ENCODE results near the gene CLPTM1L.

CLPTM1L gene

DNA sequence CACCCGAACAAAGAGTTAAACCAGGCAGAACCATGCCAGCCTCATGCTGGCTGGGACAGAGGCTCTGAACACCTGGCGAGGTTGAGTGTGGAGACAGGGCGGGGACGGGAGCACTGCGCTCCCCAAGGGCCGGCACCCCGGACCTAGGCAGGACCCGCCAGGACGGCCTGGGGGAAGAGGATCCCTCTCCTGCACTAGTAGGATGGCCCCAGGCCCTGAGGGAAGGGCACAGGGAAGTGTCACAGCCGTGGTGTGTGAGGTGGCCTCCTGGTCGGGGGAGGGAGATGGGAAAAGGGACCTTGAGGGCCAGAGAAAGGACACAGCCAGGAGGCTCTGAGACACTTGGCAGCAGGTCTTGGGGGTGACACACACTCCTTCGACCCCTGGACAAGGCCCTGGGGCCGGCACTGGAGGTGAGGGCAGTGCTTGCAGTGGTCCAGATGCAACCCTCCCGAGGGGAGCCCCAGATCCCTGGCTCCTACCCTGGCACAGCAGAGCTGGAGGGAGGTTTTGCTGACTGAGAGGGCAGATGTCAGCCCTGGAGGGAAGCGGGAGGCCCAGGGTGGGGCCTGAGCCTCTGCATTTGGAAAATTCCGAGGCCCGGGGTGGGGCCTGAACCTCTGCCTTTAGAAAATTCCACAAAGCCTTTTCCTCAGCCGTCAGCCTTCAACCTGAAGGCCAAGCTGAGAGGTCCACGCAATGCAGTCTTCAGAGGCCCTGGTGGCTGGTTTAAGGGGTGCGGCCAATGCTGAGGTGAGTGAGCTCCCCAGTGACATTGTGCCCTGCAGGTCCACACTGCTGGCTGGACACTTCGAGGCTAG lies 25.3 kb downstream of the CLPTM1L start:
- CTCF ChIA-PET = no interaction called here
- Histone ChIP-seq H3K9me3 (ENCODE audit: control insufficient read depth, insufficient read depth, low read depth, low read length) (no peaks in the 10 kb centered on the region), H3K36me3 (ENCODE audit: control insufficient read depth in 2 of 2, insufficient read depth in 1 of 2, low read length in 2 of 2) (peaks cover 5 to 74% of the 10 kb centered on the region in 2 experiments), H3K4me1 (ENCODE audit: control insufficient read depth, insufficient read depth, low read length) (peaks cover 14% of the 10 kb centered on the region), H3K27ac (ENCODE audit: extremely low read depth, low read depth, low read length) (no peak overlapping the region), H3K4me3 (ENCODE audit: low read depth, low read length) (no peak overlapping the region)
- POLR2A ChIA-PET = no interaction called here
- no peak for TF ChIP-seq BCL6B (tag by site-specific recombination; IDR thresholded peaks at IDR 0.05)
- no peak for TF ChIP-seq ZNF473 (tag by site-specific recombination; IDR thresholded peaks at IDR 0.05)
- TF ChIP-seq ZNF488 (tag by site-specific recombination; IDR thresholded peaks at IDR 0.05) = no peak
- no peak for TF ChIP-seq GLIS1 (tag by site-specific recombination; IDR thresholded peaks at IDR 0.05)
- no peak for TF ChIP-seq ZBTB20 (tag by site-specific recombination; IDR thresholded peaks at IDR 0.05)
- no peak for TF ChIP-seq OSR2 (tag by site-specific recombination; IDR thresholded peaks at IDR 0.05)
- TF ChIP-seq ZNF121 (tag by site-specific recombination; IDR thresholded peaks at IDR 0.05) = no peak
- no peak for TF ChIP-seq ZNF214 (tag by site-specific recombination; IDR thresholded peaks at IDR 0.05; ENCODE audit: borderline replicate concordance)
- no peak for TF ChIP-seq ZNF18 (tag by site-specific recombination; IDR thresholded peaks at IDR 0.05)
- no peak for TF ChIP-seq ZBTB6 (tag by site-specific recombination; IDR thresholded peaks at IDR 0.05)

- no peak overlapping the region for H3K4me3 ChIP-seq (ENCODE audit: low read depth, low read length)
- no peak for TF ChIP-seq SALL2 (tag by site-specific recombination; IDR thresholded peaks at IDR 0.05; ENCODE audit: borderline replicate concordance)
- TF ChIP-seq, protein P1, sequence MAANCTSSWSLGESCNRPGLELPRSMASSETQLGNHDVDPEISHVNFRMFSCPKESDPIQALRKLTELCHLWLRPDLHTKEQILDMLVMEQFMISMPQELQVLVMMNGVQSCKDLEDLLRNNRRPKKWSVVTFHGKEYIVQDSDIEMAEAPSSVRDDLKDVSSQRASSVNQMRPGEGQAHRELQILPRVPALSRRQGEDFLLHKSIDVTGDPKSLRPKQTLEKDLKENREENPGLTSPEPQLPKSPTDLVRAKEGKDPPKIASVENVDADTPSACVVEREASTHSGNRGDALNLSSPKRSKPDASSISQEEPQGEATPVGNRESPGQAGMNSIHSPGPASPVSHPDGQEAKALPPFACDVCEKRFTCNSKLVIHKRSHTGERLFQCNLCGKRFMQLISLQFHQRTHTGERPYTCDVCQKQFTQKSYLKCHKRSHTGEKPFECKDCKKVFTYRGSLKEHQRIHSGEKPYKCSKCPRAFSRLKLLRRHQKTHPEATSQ (tag by site-specific recombination; IDR thresholded peaks at IDR 0.05) = no peak
- no peak for TF ChIP-seq ZBTB8A (tag by site-specific recombination; IDR thresholded peaks at IDR 0.05)
- no peak for TF ChIP-seq ZNF112 (tag by site-specific recombination; IDR thresholded peaks at IDR 0.05)
- TF ChIP-seq, protein P2, sequence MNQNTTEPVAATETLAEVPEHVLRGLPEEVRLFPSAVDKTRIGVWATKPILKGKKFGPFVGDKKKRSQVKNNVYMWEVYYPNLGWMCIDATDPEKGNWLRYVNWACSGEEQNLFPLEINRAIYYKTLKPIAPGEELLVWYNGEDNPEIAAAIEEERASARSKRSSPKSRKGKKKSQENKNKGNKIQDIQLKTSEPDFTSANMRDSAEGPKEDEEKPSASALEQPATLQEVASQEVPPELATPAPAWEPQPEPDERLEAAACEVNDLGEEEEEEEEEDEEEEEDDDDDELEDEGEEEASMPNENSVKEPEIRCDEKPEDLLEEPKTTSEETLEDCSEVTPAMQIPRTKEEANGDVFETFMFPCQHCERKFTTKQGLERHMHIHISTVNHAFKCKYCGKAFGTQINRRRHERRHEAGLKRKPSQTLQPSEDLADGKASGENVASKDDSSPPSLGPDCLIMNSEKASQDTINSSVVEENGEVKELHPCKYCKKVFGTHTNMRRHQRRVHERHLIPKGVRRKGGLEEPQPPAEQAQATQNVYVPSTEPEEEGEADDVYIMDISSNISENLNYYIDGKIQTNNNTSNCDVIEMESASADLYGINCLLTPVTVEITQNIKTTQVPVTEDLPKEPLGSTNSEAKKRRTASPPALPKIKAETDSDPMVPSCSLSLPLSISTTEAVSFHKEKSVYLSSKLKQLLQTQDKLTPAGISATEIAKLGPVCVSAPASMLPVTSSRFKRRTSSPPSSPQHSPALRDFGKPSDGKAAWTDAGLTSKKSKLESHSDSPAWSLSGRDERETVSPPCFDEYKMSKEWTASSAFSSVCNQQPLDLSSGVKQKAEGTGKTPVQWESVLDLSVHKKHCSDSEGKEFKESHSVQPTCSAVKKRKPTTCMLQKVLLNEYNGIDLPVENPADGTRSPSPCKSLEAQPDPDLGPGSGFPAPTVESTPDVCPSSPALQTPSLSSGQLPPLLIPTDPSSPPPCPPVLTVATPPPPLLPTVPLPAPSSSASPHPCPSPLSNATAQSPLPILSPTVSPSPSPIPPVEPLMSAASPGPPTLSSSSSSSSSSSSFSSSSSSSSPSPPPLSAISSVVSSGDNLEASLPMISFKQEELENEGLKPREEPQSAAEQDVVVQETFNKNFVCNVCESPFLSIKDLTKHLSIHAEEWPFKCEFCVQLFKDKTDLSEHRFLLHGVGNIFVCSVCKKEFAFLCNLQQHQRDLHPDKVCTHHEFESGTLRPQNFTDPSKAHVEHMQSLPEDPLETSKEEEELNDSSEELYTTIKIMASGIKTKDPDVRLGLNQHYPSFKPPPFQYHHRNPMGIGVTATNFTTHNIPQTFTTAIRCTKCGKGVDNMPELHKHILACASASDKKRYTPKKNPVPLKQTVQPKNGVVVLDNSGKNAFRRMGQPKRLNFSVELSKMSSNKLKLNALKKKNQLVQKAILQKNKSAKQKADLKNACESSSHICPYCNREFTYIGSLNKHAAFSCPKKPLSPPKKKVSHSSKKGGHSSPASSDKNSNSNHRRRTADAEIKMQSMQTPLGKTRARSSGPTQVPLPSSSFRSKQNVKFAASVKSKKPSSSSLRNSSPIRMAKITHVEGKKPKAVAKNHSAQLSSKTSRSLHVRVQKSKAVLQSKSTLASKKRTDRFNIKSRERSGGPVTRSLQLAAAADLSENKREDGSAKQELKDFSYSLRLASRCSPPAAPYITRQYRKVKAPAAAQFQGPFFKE (tag by site-specific recombination; IDR thresholded peaks at IDR 0.05; ENCODE audit: borderline replicate concordance) = no peak
- no peak for TF ChIP-seq ZNF350 (tag by site-specific recombination; IDR thresholded peaks at IDR 0.05)
- TF ChIP-seq, protein P3, sequence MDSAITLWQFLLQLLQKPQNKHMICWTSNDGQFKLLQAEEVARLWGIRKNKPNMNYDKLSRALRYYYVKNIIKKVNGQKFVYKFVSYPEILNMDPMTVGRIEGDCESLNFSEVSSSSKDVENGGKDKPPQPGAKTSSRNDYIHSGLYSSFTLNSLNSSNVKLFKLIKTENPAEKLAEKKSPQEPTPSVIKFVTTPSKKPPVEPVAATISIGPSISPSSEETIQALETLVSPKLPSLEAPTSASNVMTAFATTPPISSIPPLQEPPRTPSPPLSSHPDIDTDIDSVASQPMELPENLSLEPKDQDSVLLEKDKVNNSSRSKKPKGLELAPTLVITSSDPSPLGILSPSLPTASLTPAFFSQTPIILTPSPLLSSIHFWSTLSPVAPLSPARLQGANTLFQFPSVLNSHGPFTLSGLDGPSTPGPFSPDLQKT (IDR thresholded peaks at IDR 0.05; ENCODE audit: borderline replicate concordance, low read depth, low read length) = no peak
- TF ChIP-seq ZNF548 (tag by site-specific recombination; IDR thresholded peaks at IDR 0.05) = no peak
- TF ChIP-seq ZNF184 (tag by site-specific recombination; IDR thresholded peaks at IDR 0.05) = no peak
- TF ChIP-seq ZNF560 (tag by site-specific recombination; IDR thresholded peaks at IDR 0.05; ENCODE audit: borderline replicate concordance) = no peak
Observed at GRCh38 chr5:1318659-1319251, 26.1 kb downstream of the CLPTM1L start.

More at GRCh38 chr5:1318659-1319251, 26.1 kb downstream of the CLPTM1L start:
- Histone ChIP-seq H3K27ac (ENCODE audit: extremely low read depth, low read depth, low read length) (no peak overlapping the region), H3K9me3 (ENCODE audit: control insufficient read depth, insufficient read depth, low read depth, low read length) (no peaks in the 10 kb centered on the region), H3K4me1 (ENCODE audit: control insufficient read depth, insufficient read depth, low read length) (peaks cover 14% of the 10 kb centered on the region), H3K36me3 (ENCODE audit: control insufficient read depth in 2 of 2, insufficient read depth in 1 of 2, low read length in 2 of 2) (peaks cover 5 to 65% of the 10 kb centered on the region in 2 experiments)
- POLR2A ChIA-PET = no interaction called here
- CTCF ChIA-PET = no interaction called here

Measured in HEK293 (cell line).